ENCODE measurements around the gene DHRS13. TPM values are rescaled to one million over a fixed set of nuclear protein-coding genes. Genes with fewer than 3 reads are reported as not detected.
"Not testable (repeated sequence)": the region's sequence is repeated elsewhere in the genome, so short reads cannot be mapped to it uniquely, and the experiment has no call there.

Gene DHRS13
- total and polyA plus RNA-seq, 5 experiments from 2014 or later, result 17.1 to 47.3 (median 22.8) TPM

DNA sequence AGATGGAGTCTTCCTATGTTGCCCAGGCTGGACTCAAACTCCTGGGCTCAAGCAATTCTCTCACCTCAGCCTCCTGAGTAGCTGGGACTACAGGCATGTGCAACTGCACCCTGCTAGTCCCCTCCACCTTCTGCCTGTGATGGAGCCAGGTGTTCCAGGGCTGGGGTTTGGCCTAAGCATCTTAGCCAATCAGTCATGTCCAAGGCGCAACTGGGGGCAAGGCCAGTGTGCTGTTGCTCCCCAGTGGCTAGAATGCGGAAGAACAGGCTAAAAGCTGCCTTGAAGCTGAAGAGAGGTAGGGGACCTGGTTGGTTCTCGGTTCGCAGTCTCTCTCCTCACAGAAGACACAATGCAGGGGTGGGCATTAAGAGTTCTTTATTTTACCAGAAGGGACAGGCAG lies 23.9 kb downstream of the DHRS13 start:
- peaks cover 0 to 5% (median under 1%) of the 10 kb centered on the region in 4 donors for H3K4me1 Mint-ChIP-seq
- ATAC-seq, result peak; percentile 33 to 38
- no peak for DNase-seq
- peak overlapping the region in 2 of 10 donors; percentile 24 to 53 for H3K27ac Mint-ChIP-seq
- H3K4me3 Mint-ChIP-seq, result no peak overlapping the region
- no peaks in the 10 kb centered on the region for H3K9me3 Mint-ChIP-seq
- POLR2A ChIA-PET, result interaction anchor here (1.0 to 2.9 kb wide), 5 partner anchors 14 to 22 kb away, joined by 3 to 16 read pairs (median 5); partner anchors contain the start of gene FLOT2
- peaks cover 6 to 52% (median 23%) of the 10 kb centered on the region in 3 donors for H3K36me3 Mint-ChIP-seq
- no peaks in the 10 kb centered on the region for H3K27me3 Mint-ChIP-seq

DNA sequence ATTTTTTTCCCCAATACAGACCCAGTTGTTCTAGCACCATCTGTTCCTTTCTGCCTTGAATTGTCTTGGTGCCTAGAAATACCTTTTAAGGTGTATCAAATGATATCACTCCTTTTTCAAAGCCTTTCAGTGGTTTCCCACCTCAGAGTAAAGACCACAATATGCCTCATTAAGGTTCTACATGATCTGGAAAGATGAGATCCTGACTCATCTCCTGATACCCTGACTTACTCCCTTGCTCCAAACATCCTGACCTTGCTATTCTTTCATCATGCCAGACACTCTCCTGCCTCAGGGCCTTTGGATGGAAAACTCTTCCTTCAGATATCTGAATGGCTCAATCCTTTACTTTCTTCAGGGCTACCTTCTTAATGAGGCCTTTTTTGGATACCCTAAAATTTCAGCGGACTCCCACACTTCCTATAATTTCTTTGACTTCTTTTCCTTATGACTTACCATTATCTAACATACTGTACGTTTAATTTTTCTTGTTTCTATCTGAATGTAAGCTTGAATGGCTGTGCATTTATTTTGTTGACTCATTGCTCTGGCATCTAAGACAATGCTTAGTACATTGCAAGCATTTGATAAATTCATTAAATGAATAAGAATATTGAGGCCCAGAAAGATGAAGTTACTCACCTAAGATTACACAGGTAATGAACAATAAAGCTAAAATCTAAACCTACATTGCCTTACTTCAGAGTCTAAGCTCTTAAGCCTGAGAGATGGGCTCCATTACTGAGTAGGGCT lies 24.5 kb downstream of the DHRS13 start:
- H3K27me3 Mint-ChIP-seq, result no peaks in the 10 kb centered on the region
- ATAC-seq, result no peak
- POLR2A ChIA-PET, result interaction anchor here (1.0 to 2.9 kb wide), 5 partner anchors 15 to 22 kb away, joined by 3 to 16 read pairs (median 5); partner anchors contain the start of gene FLOT2
- peaks cover 0 to 4% (median under 1%) of the 10 kb centered on the region in 4 donors for H3K4me1 Mint-ChIP-seq
- H3K36me3 Mint-ChIP-seq, result peaks cover 6 to 50% (median 23%) of the 10 kb centered on the region in 3 donors
- H3K9me3 Mint-ChIP-seq, result no peaks in the 10 kb centered on the region
- no peak for DNase-seq
- H3K4me3 Mint-ChIP-seq, result no peak overlapping the region
- H3K27ac Mint-ChIP-seq, result peak overlapping the region in 4 of 10 donors; percentile 18 to 59 (median 44)

DNA sequence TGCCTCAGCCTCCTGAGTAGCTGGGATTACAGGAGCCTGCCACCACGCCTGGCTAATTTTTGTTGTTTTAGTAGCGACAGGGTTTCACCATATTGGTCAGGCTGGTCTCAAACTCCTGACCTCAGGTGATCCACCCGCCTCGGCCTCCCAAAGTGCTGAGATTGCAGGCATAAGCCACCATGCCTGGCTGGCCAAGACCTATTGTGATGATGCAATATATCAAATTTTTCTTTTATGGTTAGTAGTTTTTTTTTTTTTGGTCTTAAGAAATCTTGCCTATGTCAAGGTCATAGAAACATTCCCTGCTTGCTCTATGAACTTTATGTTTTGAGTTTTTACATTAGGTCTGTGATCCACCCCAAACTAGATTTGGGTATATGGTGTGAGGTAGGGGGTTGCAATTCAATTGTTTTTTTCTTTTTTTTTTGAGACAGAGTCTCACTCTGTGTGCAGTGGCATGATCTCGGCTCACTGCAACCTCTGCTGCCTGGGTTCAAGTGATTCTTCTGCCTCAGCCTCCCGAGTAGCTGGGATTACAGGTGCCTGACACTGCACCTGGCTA lies 25.6 kb downstream of the DHRS13 start:
- H3K36me3 Mint-ChIP-seq, result peaks cover 6 to 39% (median 20%) of the 10 kb centered on the region in 3 donors
- not testable (repeated sequence) for DNase-seq, ATAC-seq, H3K27me3 Mint-ChIP-seq, H3K4me1 Mint-ChIP-seq, H3K9me3 Mint-ChIP-seq, H3K4me3 Mint-ChIP-seq
- H3K27ac Mint-ChIP-seq, result peak overlapping the region in 1 of 10 donors; percentile 37
- POLR2A ChIA-PET, result interaction anchor here (2.9 kb wide), 1 partner anchor 16 kb away, joined by 16 read pairs; no protein-coding TSS in a partner anchor

DNA sequence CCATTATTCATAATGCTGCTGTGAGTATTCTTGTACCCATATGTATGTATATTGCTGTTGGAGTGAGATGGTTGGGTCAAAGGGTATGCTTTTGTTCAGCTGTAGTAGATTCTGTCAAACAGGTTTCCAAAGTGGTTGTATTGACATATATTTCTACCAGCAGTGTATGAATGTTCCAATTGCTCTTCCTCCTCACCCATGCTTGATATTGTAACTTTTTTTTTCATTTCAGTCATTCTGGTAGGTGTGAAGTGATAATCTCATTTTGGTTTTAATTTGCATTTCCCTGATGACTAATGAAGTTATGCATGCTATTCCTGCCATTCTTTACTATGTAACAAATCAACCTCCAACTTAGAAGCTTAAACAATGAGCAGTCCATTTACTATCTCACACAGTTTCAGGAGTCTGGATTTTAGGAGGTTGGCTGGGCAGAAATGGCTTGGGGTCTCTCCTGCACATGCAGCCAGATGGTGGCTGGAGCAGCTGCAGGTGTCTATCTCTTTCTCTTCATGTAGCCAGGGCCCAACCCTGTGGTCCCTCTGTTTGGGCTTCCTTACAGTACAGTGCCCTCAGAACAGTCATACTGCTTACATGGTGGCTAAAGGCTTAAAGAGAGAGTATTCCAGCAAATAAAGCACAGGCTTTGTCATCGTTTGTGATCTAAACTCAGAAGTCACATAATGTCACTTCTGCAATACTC lies 26.9 kb downstream of the DHRS13 start:
- no peaks in the 10 kb centered on the region for H3K27me3 Mint-ChIP-seq
- no peak overlapping the region for H3K4me3 Mint-ChIP-seq
- DNase-seq (no peak), ATAC-seq (no peak)
- H3K36me3 Mint-ChIP-seq, result peaks cover 6 to 32% (median 18%) of the 10 kb centered on the region in 3 donors
- H3K4me1 Mint-ChIP-seq, result peaks cover 6 to 15% (median 11%) of the 10 kb centered on the region in 4 donors
- H3K27ac Mint-ChIP-seq, result peak overlapping the region in 2 of 10 donors; percentile 17 to 19
- H3K9me3 Mint-ChIP-seq, result no peaks in the 10 kb centered on the region
- POLR2A ChIA-PET, result interaction anchor here (1.6 kb wide), 1 partner anchor 20 kb away, joined by 6 read pairs; no protein-coding TSS in a partner anchor

DNA sequence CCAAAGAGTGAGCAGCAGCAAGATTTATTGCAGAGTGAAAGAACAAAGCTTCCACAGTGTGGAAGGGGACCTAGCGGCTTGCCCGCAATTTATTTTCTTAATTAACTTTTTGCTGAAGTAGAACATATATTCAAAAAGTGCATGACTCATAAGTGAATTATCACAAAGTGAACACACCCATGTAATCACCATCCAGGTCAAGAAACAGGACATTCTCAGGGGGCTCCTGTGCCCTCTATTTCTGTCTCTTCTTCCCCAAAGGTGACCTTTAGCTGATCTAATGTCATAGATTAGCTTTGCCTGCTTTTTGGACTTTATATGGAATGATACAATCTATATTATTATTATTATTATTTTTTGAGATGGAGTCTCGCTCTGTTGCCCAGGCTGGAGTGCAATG lies 28.1 kb downstream of the DHRS13 start:
- POLR2A ChIA-PET, result interaction anchor here (0.6 to 1.6 kb wide), 3 partner anchors 21 to 245 kb away, joined by 3 to 7 read pairs (median 6); no protein-coding TSS in a partner anchor
- no peak overlapping the region for H3K4me3 Mint-ChIP-seq
- H3K27ac Mint-ChIP-seq, result no peak overlapping the region

DNA sequence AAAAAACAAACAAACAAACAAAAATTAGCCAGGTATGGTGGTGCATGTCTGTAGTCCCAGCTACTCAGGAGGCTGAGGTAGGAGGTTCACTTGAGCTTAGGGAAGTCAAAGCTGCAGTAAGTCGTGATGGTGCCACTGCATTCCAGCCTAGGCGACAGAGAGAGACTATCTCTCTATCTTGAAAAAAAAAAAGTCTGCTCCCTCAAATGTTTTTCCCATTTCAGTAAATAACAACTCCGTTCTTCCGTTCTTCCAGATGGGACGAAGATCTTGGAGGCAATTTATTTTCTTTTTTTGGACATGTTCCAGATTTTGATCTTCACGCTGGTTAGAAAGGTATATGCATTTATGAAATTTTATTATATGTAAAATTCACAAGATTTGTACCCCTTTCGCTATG lies 29.0 kb downstream of the DHRS13 start:
- ATAC-seq (no peak), DNase-seq (no peak)
- Mint-ChIP-seq H3K4me3 (no peak overlapping the region), H3K27ac (peak overlapping the region in 1 of 10 donors; percentile 71), H3K27me3 (no peaks in the 10 kb centered on the region), H3K36me3 (peaks cover 6 to 12% (median 10%) of the 10 kb centered on the region in 3 donors), H3K4me1 (peaks cover 8 to 18% (median 14%) of the 10 kb centered on the region in 4 donors), H3K9me3 (no peaks in the 10 kb centered on the region)
- POLR2A ChIA-PET, result no interaction called here

More for the DNA sequence above, 28.1 kb downstream of the DHRS13 start:
- ATAC-seq, result no peak
- Mint-ChIP-seq H3K36me3 (peaks cover 6 to 19% (median 16%) of the 10 kb centered on the region in 3 donors), H3K4me1 (peaks cover 8 to 18% (median 14%) of the 10 kb centered on the region in 4 donors), H3K9me3 (no peaks in the 10 kb centered on the region), H3K27me3 (no peaks in the 10 kb centered on the region)
- DNase-seq, result no peak

DNA sequence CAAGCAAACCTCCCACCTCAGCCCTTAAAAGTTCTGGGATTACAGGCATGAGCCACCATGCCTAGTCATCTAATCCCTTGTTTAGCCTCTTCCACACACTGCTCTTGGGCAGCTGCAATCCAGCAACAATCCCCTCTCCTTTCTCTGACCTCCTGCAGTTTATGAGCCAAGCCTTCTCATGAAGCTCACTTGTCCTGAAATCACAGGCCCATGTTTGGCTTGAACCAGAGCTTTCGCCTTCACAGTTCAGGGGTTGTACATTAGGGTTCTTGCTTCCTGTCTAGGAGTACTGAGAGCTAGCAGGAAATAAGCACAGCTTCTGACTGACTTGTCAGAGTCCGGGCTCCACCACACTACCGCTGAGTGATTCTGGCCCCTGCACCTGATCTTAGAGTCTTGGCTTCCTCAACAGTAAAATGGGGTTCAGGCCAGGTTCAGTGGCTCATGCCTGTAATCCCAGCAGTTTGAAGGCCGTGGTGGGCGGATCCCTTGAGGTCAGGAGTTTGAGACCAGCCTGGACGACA lies 31.8 kb downstream of the DHRS13 start:
- no peaks in the 10 kb centered on the region for H3K9me3 Mint-ChIP-seq
- H3K27me3 Mint-ChIP-seq, result no peaks in the 10 kb centered on the region
- no peaks in the 10 kb centered on the region for H3K36me3 Mint-ChIP-seq
- DNase-seq (peak in 7 of 10 donors; percentile 3 to 58 (median 33)), ATAC-seq (peak; percentile 100)
- POLR2A ChIA-PET, result interaction anchor here (0.6 to 2.2 kb wide), 13 partner anchors 10 to 143 kb away, joined by 3 to 36 read pairs (median 6); partner anchors contain the start of genes ERAL1, FAM222B and FLOT2
- H3K4me3 Mint-ChIP-seq, result peak overlapping the region in 9 of 10 donors; percentile 48 to 80 (median 61)
- peak overlapping the region; percentile 86 to 100 (median 96) for H3K27ac Mint-ChIP-seq
- peaks cover 7 to 18% (median 13%) of the 10 kb centered on the region in 4 donors for H3K4me1 Mint-ChIP-seq

DNA sequence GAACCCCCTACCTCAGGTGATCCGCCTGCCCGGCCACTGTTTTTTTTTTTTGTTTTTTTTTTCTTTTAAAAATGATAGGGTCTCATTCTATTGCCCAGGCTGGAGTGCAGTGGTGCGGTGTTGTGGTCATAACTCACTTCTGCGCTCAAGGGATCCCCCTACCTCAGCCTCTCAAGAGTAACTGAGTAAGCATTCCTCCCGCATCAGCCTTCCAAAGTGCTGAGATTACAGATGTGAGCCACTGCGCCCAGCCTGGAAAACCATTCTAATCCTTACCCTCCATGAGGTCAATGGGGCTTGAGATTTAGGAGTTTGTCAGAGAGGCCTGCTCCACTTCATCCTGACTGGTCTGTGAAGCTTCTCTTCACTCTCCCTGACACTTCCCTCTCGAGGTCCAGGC lies 35.6 kb downstream of the DHRS13 start:
- Mint-ChIP-seq H3K9me3 (no peaks in the 10 kb centered on the region), H3K4me3 (no peak overlapping the region), H3K27me3 (no peaks in the 10 kb centered on the region), H3K27ac (no peak overlapping the region), H3K4me1 (peaks cover 5 to 17% (median 13%) of the 10 kb centered on the region in 4 donors), H3K36me3 (no peaks in the 10 kb centered on the region)
- DNase-seq (no peak), ATAC-seq (no peak)
- POLR2A ChIA-PET, result interaction anchor here (1.1 kb wide), 1 partner anchor 30 kb away, joined by 3 read pairs; the partner anchor contains the start of gene FLOT2

DNA sequence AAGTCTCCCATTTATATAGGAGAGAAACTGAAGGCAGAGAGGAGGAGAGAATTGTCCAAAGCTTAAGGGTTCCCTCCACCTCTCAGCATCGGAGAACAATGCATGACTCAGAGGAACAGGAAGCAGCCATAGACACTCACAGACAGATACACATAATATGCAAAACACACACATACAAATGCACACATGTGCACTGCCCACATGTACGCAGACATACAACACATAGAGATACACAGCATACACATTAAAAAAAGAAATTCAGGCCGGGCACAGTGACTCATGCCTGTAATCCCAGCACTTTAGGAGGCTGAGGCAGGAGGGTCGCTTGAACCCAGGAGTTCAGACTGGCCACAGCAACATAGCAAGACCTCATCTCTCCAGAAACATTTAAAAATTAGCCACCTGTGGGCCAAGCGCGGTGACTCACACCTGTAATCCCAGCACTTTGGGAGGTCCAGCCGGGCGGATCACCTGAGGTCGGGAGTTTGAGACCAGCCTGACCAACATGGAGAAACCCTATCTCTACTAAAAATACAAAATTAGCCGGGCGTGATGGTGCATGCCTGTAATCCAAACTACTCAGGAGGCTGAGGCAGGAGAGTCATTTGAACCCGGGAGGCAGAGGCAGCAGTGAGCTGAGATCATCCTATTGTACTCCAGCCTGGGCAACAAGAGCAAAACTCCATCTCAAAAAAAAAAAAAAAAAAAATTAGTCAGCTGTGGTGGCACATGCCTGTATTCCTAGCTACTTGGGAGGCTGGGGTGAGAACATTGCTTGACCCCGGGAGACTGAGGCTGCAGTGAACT lies 36.7 kb downstream of the DHRS13 start:
- Mint-ChIP-seq H3K27ac (peak overlapping the region in 1 of 10 donors; percentile 4), H3K4me3 (no peak overlapping the region), H3K4me1 (peaks cover 3 to 10% (median 6%) of the 10 kb centered on the region in 4 donors), H3K27me3 (no peaks in the 10 kb centered on the region), H3K9me3 (no peaks in the 10 kb centered on the region), H3K36me3 (peaks cover 0 to 5% (median 0%) of the 10 kb centered on the region in 3 donors)
- no peak for ATAC-seq
- POLR2A ChIA-PET, result interaction anchor here (1.1 kb wide), 1 partner anchor 31 kb away, joined by 3 read pairs; the partner anchor contains the start of gene FLOT2
- DNase-seq, result no peak

DNA sequence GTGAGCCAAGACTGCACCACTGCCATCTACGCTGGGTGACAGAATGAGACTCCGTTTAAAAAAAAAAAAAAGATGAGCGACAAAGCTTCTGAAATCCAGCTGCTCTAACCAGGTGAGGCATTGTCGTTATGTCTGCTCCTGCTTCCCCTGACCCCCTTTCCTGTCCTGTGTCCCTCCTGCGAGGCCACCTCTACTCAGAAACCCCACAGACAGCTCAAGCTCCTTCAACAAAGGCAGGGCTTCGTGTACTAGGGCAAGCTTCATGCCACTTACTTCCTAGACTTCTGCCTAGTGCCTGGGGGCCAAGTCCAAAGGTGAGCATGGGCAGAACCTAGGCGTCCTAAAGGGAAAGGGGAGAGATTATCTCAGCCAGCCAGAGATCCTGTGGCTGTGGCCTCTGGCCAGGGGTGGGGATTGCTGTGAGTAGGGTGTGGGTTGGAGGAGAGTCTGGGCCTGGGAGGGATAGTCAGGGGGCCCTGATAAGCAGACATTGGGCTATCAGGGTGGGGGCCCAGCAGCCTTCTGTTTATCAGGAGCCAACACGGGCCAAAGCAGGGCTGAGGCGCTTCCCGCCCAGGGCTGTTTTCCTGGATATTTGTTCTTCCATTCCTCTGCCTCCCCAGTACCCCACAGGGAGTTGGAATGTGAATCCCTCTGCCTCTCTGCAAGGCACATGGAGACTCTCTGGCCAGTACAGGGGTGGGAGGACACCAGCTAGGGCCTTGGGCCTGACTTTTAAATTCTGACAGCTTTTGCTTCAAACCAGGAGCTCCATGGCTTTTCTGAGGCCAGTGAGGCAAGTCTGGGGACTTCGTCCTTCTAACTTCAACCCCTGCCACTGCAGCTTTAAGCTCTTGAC lies 37.7 kb downstream of the DHRS13 start:
- Mint-ChIP-seq H3K9me3 (no peaks in the 10 kb centered on the region), H3K4me1 (peaks cover 0 to 5% (median 2%) of the 10 kb centered on the region in 4 donors), H3K27ac (no peak overlapping the region), H3K27me3 (no peaks in the 10 kb centered on the region), H3K36me3 (peaks cover 0 to 13% (median 0%) of the 10 kb centered on the region in 3 donors), H3K4me3 (no peak overlapping the region)
- POLR2A ChIA-PET, result no interaction called here
- no peak for DNase-seq
- no peak for ATAC-seq

DNA sequence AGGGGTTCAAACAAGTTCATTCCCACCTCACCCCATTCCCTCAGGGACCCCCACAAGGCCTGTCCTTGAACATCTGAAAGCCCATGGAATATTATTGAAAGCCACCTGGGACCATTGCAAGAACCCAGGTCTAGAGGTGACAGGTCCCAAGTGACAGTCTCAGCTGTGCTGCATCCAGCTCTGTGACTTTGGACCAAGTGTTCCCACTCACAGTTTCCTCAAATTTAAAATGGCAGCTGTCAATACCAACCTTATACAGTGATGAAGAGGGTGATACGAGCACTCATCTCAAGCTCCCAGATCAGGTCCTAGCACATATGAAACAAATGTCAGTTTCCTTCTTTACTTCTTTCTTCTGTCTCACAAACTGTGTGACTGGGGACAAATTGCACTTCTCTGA lies 38.9 kb downstream of the DHRS13 start:
- Mint-ChIP-seq H3K4me3 (no peak overlapping the region), H3K36me3 (peaks cover 0 to 24% (median 0%) of the 10 kb centered on the region in 3 donors), H3K27ac (no peak overlapping the region), H3K4me1 (peaks cover 0 to 4% (median 2%) of the 10 kb centered on the region in 4 donors), H3K9me3 (no peaks in the 10 kb centered on the region), H3K27me3 (no peaks in the 10 kb centered on the region)
- POLR2A ChIA-PET, result interaction anchor here (0.8 kb wide), 1 partner anchor 18 kb away, joined by 3 read pairs; no protein-coding TSS in a partner anchor
- no peak for DNase-seq
- no peak for ATAC-seq

Measured in naive thymus-derived CD8-positive, alpha-beta T cell (primary cell).